Measurements from ENCODE around the gene LEMD1. TPM values are rescaled to one million over a fixed set of nuclear protein-coding genes. Genes with fewer than 3 reads are reported as not detected.

Gene LEMD1
- total RNA-seq, 1 experiment from 2014 or later = 17.2 TPM

DNA sequence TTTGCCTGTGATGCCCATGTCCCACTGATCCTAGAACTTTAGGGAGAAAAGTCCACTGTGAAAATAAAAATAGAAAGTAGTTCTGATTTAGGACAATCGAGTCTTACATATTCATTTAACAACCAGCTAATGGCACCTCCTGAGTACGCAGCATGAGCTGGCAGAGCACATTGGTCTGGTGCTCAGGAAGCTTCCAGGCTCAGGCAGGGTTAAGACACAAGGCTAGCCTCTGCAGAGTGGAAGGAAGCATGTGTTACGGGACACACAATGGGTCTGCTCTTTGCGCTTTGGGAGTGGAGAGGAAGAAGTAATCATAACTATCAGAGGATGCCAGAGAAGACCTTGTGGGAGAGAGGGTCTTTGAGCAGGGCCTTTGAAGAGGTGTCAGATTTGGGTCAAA is 61.0 kb downstream of the LEMD1 start:
- Mint-ChIP-seq H3K4me1 (ENCODE audit: low read depth, unreplicated experiment) (no peaks in the 10 kb centered on the region), H3K27ac (ENCODE audit: unreplicated experiment) (no peak overlapping the region), H3K36me3 (ENCODE audit: insufficient read depth, unreplicated experiment) (peaks cover 5% of the 10 kb centered on the region), H3K4me3 (ENCODE audit: low read depth, unreplicated experiment) (no peak overlapping the region), H3K9me3 (ENCODE audit: low read depth, unreplicated experiment) (no peaks in the 10 kb centered on the region), H3K27me3 (ENCODE audit: unreplicated experiment) (peaks cover 64% of the 10 kb centered on the region)
- TF ChIP-seq, protein P1, sequence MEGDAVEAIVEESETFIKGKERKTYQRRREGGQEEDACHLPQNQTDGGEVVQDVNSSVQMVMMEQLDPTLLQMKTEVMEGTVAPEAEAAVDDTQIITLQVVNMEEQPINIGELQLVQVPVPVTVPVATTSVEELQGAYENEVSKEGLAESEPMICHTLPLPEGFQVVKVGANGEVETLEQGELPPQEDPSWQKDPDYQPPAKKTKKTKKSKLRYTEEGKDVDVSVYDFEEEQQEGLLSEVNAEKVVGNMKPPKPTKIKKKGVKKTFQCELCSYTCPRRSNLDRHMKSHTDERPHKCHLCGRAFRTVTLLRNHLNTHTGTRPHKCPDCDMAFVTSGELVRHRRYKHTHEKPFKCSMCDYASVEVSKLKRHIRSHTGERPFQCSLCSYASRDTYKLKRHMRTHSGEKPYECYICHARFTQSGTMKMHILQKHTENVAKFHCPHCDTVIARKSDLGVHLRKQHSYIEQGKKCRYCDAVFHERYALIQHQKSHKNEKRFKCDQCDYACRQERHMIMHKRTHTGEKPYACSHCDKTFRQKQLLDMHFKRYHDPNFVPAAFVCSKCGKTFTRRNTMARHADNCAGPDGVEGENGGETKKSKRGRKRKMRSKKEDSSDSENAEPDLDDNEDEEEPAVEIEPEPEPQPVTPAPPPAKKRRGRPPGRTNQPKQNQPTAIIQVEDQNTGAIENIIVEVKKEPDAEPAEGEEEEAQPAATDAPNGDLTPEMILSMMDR (IDR thresholded peaks at IDR 0.05; ENCODE audit: unreplicated experiment) = no peak
- intact Hi-C loops (cut with micrococcal nuclease; ENCODE audit: unreplicated experiment) = no loop called here
- CTCF ChIA-PET = interaction anchor here (1.2 kb wide), 1 partner anchor 78 kb away, joined by 3 read pairs; no protein-coding TSS in a partner anchor
- no peak for DNase-seq
- BruUV-seq (replicated peaks) = no TSS peak

DNA sequence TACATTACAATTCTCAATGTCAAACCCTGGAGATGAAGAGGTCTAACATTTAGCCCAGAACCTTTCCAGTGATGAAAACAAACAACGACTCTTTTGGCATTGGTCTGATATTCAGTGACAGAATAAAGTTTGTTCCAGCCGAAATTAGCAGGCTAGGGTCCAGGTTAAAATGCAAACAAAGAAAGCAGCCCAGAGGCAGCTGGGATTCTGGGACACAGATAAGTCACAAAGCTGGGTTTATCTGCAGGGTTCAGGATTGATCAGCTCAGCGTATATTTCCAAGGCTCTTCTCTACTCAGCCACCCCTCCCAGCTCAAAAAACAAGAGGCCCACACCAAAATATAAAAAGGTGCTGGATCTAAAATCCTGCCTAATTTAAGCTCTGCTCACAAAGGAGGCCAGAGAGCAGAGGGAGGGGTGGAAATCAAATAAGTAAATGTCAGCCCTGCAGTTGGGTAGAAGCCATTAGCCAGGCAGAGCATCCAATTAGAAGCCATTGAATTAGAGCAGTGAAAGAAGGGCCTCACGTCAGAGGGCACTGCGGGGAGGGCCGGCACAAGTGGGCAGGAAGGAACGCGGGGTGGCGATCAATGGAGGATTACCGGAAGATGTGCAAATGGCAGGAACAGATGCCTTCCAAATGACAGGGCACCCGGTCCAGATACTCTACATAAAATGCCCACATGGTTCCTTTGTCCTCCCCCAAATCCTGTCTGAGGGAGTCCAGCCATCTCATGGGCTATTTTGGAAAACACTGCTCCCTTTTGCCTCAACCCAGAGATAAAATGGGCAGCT is 61.9 kb downstream of the LEMD1 start:
- H3K36me3 Mint-ChIP-seq (ENCODE audit: insufficient read depth, unreplicated experiment) = peaks cover 5% of the 10 kb centered on the region
- CTCF ChIA-PET = interaction anchor here (1.2 kb wide), 1 partner anchor 79 kb away, joined by 3 read pairs; no protein-coding TSS in a partner anchor
- DNase-seq = no peak
- H3K27ac Mint-ChIP-seq (ENCODE audit: unreplicated experiment) = no peak overlapping the region
- no peak overlapping the region for H3K4me3 Mint-ChIP-seq (ENCODE audit: low read depth, unreplicated experiment)
- intact Hi-C loops (cut with micrococcal nuclease; ENCODE audit: unreplicated experiment) = no loop called here
- TF ChIP-seq, protein P1 (IDR thresholded peaks at IDR 0.05; ENCODE audit: unreplicated experiment) = no peak
- BruUV-seq (replicated peaks) = no TSS peak
- H3K9me3 Mint-ChIP-seq (ENCODE audit: low read depth, unreplicated experiment) = no peaks in the 10 kb centered on the region
- H3K4me1 Mint-ChIP-seq (ENCODE audit: low read depth, unreplicated experiment) = peaks cover 6% of the 10 kb centered on the region
- H3K27me3 Mint-ChIP-seq (ENCODE audit: unreplicated experiment) = peaks cover 64% of the 10 kb centered on the region

- H3K27ac Mint-ChIP-seq (ENCODE audit: unreplicated experiment) = no peak overlapping the region
- intact Hi-C loops (cut with micrococcal nuclease; ENCODE audit: unreplicated experiment) = no loop called here
These were observed 63.3 kb downstream of the LEMD1 start for GRCh38 chr1:205358579-205358978.

GRCh38 chr1:205357567-205357966 is 64.3 kb downstream of the LEMD1 start:
- intact Hi-C loops (cut with micrococcal nuclease; ENCODE audit: unreplicated experiment) = no loop called here
- DNase-seq = no peak
- Mint-ChIP-seq H3K4me3 (ENCODE audit: low read depth, unreplicated experiment) (no peak overlapping the region), H3K4me1 (ENCODE audit: low read depth, unreplicated experiment) (peaks cover 18% of the 10 kb centered on the region), H3K36me3 (ENCODE audit: insufficient read depth, unreplicated experiment) (peaks cover 5% of the 10 kb centered on the region), H3K27ac (ENCODE audit: unreplicated experiment) (no peak overlapping the region), H3K9me3 (ENCODE audit: low read depth, unreplicated experiment) (no peaks in the 10 kb centered on the region), H3K27me3 (ENCODE audit: unreplicated experiment) (peaks cover 58% of the 10 kb centered on the region)
- CTCF ChIA-PET = no interaction called here
- no TSS peak for BruUV-seq (replicated peaks)
- TF ChIP-seq, protein P1 (IDR thresholded peaks at IDR 0.05; ENCODE audit: unreplicated experiment) = no peak

More at GRCh38 chr1:205358579-205358978, 63.3 kb downstream of the LEMD1 start:
- Mint-ChIP-seq H3K27me3 (ENCODE audit: unreplicated experiment) (peaks cover 64% of the 10 kb centered on the region), H3K4me1 (ENCODE audit: low read depth, unreplicated experiment) (peaks cover 17% of the 10 kb centered on the region), H3K9me3 (ENCODE audit: low read depth, unreplicated experiment) (no peaks in the 10 kb centered on the region), H3K36me3 (ENCODE audit: insufficient read depth, unreplicated experiment) (peaks cover 5% of the 10 kb centered on the region), H3K4me3 (ENCODE audit: low read depth, unreplicated experiment) (no peak overlapping the region)
- CTCF ChIA-PET = no interaction called here
- BruUV-seq (replicated peaks) = no TSS peak
- no peak for DNase-seq
- TF ChIP-seq, protein P1 (IDR thresholded peaks at IDR 0.05; ENCODE audit: unreplicated experiment) = no peak

Data from Calu3 (cell line).